Activated naive CD8-positive, alpha-beta T cell treated with anti-CD3 and anti-CD28 coated beads, Interleukin-2, amount 10 ng/mL, durations not matched to agents 7 days and 5 days (primary cell): ENCODE results near the gene CCDC73. TPM values are rescaled to one million over a fixed set of nuclear protein-coding genes. Genes with fewer than 3 reads are reported as not detected.

Source experiments
- ATAC-seq: fragments of 150-1000 bp; cut with Tn5 transposase; one replicate; pipeline ENCODE4 v1.10.0; 2021; ENCODE audit warnings: low read depth, moderate library complexity
- POLR2A ChIA-PET: fragments of 350-600 bp; sonication (Branson Sonifier 250); formaldehyde crosslinking; loops from one replicate; lab custom pipeline; 2021; ENCODE audit warnings: antibody characterized with exemption; lab: Charles Lee
- DNase-seq: peaks from one replicate; pipeline ENCODE4 v3.0.0; 2021
- H3K27ac Mint-ChIP-seq: one replicate; pipeline ENCODE4 v1.8.0; 2022; ENCODE audit warnings: mild to moderate bottlenecking, mixed read lengths
- H3K27me3 Mint-ChIP-seq: one replicate; pipeline ENCODE4 v1.8.0; 2022; ENCODE audit warnings: mild to moderate bottlenecking, moderate library complexity, mixed read lengths
- H3K36me3 Mint-ChIP-seq: one replicate; pipeline ENCODE4 v1.8.0; 2021; ENCODE audit warnings: mild to moderate bottlenecking, mixed read lengths
- H3K4me1 Mint-ChIP-seq: one replicate; pipeline ENCODE4 v1.8.0; 2021; ENCODE audit warnings: mixed read lengths
- H3K4me3 Mint-ChIP-seq: one replicate; pipeline ENCODE4 v1.8.0; 2022; ENCODE audit warnings: mild to moderate bottlenecking, moderate library complexity, mixed read lengths
- H3K9me3 Mint-ChIP-seq: one replicate; pipeline ENCODE4 v1.8.0; 2021; ENCODE audit warnings: mixed read lengths
- total RNA-seq, 2 experiments: library from RNA; stranded (reverse); gene quantifications; one replicate each; pipeline ENCODE4 v1.2.3, GENCODE V29; 2021

CCDC73 gene
- total RNA-seq, 2 experiments from 2014 or later, result 0.14 TPM; not detected in 1

DNA sequence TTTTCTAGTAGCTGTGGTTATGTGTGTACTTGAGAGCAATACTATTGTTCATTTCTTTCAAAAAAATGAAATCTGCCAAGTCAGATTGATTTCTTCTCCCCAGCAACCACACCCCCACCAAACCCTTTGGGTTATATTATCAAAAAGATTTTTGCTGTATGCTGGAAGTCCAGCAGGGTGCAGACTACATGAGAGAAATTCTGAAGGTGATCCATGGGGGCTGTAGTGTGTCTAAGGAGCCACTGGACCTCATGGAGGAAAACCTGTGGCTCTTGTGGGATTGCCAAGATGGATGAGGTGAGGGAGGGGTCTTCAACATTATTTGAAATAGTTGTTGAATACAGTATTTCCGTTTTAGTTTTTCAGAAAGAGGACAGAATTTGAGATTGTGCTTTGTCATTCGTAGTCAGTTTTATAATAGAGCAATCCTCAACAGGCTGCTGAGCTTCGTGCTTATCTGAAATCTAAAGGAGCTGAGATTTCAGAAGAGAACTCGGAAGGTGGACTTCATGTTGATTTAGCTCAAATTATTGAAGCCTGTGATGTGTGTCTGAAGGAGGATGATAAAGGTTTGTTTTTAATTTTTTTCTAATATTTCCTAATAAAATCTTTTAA, 207.8 kb downstream of the CCDC73 start:
- POLR2A ChIA-PET, result no interaction called here
- H3K4me3 Mint-ChIP-seq, result peak overlapping the region; percentile 43
- H3K27ac Mint-ChIP-seq, result peak overlapping the region; percentile 68
- no peaks in the 10 kb centered on the region for H3K9me3 Mint-ChIP-seq
- H3K27me3 Mint-ChIP-seq, result no peaks in the 10 kb centered on the region
- H3K4me1 Mint-ChIP-seq, result peaks cover 38% of the 10 kb centered on the region
- H3K36me3 Mint-ChIP-seq, result peaks cover 28% of the 10 kb centered on the region
- no peak for ATAC-seq
- DNase-seq, result no peak

GRCh38 chr11:32584921-32585320, 209.5 kb downstream of the CCDC73 start:
- H3K36me3 Mint-ChIP-seq, result peaks cover 16% of the 10 kb centered on the region
- no peak for ATAC-seq
- POLR2A ChIA-PET, result interaction anchor here (1.3 kb wide), 1 partner anchor 22 kb away, joined by 5 read pairs; no protein-coding TSS in a partner anchor
- H3K9me3 Mint-ChIP-seq, result no peaks in the 10 kb centered on the region
- H3K4me3 Mint-ChIP-seq, result peak overlapping the region; percentile 96
- no peak for DNase-seq
- peaks cover 34% of the 10 kb centered on the region for H3K4me1 Mint-ChIP-seq
- H3K27me3 Mint-ChIP-seq, result no peaks in the 10 kb centered on the region
- H3K27ac Mint-ChIP-seq, result peak overlapping the region; percentile 99

DNA sequence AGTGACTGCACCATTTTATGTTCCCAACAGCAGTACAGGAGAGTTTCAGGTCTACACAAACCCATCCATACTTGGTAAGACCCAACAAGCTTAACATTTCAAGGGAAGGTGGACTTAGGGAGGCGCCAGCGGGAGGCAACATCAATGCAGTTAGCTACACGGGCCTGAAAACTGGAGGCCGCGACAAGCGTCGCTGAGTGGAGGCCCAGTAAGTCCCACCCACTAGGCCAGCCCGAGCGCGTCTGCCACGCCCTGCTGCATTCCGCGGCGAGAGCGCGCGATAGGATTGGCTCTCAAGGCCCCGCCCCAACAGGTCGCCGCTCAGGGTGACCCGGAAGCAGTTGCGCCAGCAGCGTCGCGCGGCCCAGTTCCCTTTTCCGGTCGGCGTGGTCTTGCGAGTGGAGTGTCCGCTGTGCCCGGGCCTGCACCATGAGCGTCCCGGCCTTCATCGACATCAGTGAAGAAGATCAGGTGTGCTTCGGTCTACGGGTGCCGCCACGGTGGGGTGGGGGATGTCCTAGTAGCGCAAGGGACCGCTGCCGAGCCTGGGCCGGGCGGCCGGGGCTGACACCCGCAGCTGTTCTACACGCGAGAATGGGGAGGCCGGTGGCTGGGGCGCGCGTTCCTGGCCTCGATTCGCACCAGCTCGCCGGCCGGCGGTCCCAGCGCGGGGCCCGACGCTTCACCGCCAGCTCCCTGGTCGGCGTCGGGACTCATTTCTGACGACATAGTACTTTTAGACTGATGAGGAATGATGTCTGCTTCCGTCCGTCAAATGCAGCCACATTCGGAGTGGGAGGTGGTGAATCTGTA, 210.8 kb downstream of the CCDC73 start, which contains the start of gene EIF3M:
TSS of gene EIF3M (plus strand) at position 373 of the 813 bp plus-strand sequence. CDS start at position 430, 57 bp downstream.
- no peaks in the 10 kb centered on the region for H3K27me3 Mint-ChIP-seq
- peak within 1 kb of the TSS; percentile 96 for H3K4me3 Mint-ChIP-seq
- ATAC-seq, result peak; percentile 98
- H3K36me3 Mint-ChIP-seq, result peaks cover 12% of the 10 kb centered on the region
- H3K4me1 Mint-ChIP-seq, result peaks cover 29% of the 10 kb centered on the region
- POLR2A ChIA-PET, result interaction anchor here (0.6 to 1.3 kb wide), 6 partner anchors 21 to 581 kb away, joined by 3 to 7 read pairs (median 5); partner anchors contain the start of gene TCP11L1
- H3K9me3 Mint-ChIP-seq, result no peaks in the 10 kb centered on the region
- DNase-seq, result peak; percentile 95
- peak within 1 kb of the TSS; percentile 99 for H3K27ac Mint-ChIP-seq

DNA sequence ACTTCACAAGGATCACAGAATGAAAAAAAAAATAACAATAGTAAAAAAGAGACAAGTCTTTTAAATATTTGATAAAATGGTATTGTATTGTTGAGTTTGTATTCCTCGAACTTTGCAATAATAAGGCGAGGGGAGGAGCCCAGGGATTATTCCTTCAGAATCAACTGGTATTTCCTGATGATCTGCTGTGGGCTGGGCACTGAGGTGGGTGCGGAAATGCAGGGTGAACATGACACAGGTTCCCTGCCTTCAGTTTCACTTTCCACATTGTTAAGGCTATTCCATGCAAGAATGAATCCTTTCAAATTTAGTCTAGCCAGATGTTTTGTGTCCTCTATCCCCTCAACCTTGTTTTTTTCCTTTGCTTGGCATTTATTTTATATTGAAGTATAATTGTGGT, 212.9 kb downstream of the CCDC73 start:
- ATAC-seq, result no peak
- Mint-ChIP-seq H3K4me1 (peaks cover 18% of the 10 kb centered on the region), H3K27ac (no peak overlapping the region), H3K27me3 (no peaks in the 10 kb centered on the region), H3K36me3 (peaks cover 3% of the 10 kb centered on the region), H3K4me3 (no peak overlapping the region), H3K9me3 (no peaks in the 10 kb centered on the region)
- POLR2A ChIA-PET, result no interaction called here
- DNase-seq, result no peak

- Mint-ChIP-seq H3K9me3 (no peaks in the 10 kb centered on the region), H3K4me3 (no peak overlapping the region), H3K4me1 (peaks cover 13% of the 10 kb centered on the region), H3K36me3 (peaks cover 1% of the 10 kb centered on the region), H3K27ac (no peak overlapping the region), H3K27me3 (no peaks in the 10 kb centered on the region)
- DNase-seq (no peak), ATAC-seq (no peak)
- POLR2A ChIA-PET, result no interaction called here
These were observed 213.5 kb downstream of the CCDC73 start for GRCh38 chr11:32580967-32581366.

DNA sequence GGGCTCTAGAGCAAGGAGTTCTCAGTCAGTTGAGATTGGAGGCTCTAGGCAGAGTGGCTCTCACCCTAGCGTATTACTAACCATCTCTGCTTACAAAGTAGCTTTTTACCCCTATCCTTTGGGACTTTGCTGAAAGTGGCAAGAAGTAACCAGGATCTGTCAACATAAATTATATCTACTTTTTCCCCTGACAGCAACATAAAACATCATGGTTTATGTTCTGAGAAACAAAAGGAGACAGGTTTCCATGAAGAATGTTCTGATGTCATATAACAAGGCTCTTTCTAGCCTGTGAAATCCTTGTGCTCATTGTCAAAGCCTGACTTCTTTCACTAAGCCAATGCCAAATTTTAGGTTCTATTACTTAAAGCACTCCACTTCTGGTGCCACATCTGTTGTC, 218.0 kb downstream of the CCDC73 start:
- ATAC-seq, result no peak
- H3K9me3 Mint-ChIP-seq, result no peaks in the 10 kb centered on the region
- H3K27ac Mint-ChIP-seq, result no peak overlapping the region
- H3K27me3 Mint-ChIP-seq, result no peaks in the 10 kb centered on the region
- H3K4me3 Mint-ChIP-seq, result no peak overlapping the region
- H3K36me3 Mint-ChIP-seq, result no peaks in the 10 kb centered on the region
- POLR2A ChIA-PET, result no interaction called here
- no peak for DNase-seq
- peaks cover 3% of the 10 kb centered on the region for H3K4me1 Mint-ChIP-seq

DNA sequence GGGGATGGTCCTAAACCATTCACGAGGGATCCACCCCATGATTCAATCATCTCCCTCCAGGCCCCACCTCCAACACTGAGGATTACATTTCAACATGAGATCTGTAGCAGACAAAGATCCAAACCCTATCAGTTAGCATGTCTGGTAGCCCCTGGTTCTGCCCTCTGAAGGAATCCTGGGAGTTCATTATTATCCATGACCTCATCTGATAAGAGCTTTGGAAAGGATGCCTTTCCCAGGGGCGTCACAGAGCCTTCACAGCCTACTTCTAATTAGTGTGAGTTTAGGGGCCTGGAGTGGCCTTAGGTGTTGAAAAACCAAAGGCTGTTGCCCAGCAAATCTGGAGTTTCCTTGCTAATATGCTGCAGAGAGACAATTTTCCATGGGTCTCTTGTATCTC, 219.4 kb downstream of the CCDC73 start:
- POLR2A ChIA-PET, result no interaction called here
- peaks cover 4% of the 10 kb centered on the region for H3K27me3 Mint-ChIP-seq
- H3K4me1 Mint-ChIP-seq, result peaks cover 4% of the 10 kb centered on the region
- DNase-seq (no peak), ATAC-seq (no peak)
- H3K4me3 Mint-ChIP-seq, result no peak overlapping the region
- no peaks in the 10 kb centered on the region for H3K36me3 Mint-ChIP-seq
- H3K27ac Mint-ChIP-seq, result no peak overlapping the region
- H3K9me3 Mint-ChIP-seq, result no peaks in the 10 kb centered on the region

DNA sequence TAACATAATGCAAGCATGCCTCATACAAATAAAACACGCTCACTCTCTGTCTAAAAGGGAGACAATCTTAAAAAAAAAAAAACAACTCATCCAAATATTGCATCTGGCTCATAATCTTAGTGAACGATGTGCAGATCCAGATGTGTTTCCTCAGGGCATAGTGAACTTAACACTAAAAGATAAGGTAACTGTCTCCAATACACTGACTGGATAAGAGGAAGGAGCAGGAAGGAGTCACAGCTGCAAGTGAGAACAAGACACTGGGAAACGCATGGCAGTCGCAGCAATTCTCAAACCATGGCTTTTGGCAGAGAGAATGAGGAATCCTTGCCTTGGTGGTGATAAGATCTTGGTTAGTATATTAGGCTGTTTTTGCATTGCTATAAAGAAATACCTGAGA, 220.0 kb downstream of the CCDC73 start:
- Mint-ChIP-seq H3K4me1 (peaks cover 4% of the 10 kb centered on the region), H3K9me3 (no peaks in the 10 kb centered on the region), H3K36me3 (no peaks in the 10 kb centered on the region), H3K27me3 (peaks cover 5% of the 10 kb centered on the region), H3K4me3 (no peak overlapping the region), H3K27ac (no peak overlapping the region)
- ATAC-seq, result no peak
- POLR2A ChIA-PET, result no interaction called here
- no peak for DNase-seq

- H3K36me3 Mint-ChIP-seq, result no peaks in the 10 kb centered on the region
- H3K9me3 Mint-ChIP-seq, result no peaks in the 10 kb centered on the region
- H3K27ac Mint-ChIP-seq, result no peak overlapping the region
- POLR2A ChIA-PET, result interaction anchor here (0.7 kb wide), 1 partner anchor 15 kb away, joined by 6 read pairs; no protein-coding TSS in a partner anchor
- H3K27me3 Mint-ChIP-seq, result peaks cover 5% of the 10 kb centered on the region
- H3K4me3 Mint-ChIP-seq, result no peak overlapping the region
- peaks cover 4% of the 10 kb centered on the region for H3K4me1 Mint-ChIP-seq
- DNase-seq (no peak), ATAC-seq (no peak)
These were observed 221.2 kb downstream of the CCDC73 start for GRCh38 chr11:32573228-32573627.

- Mint-ChIP-seq H3K27me3 (peaks cover 5% of the 10 kb centered on the region), H3K27ac (no peak overlapping the region), H3K9me3 (no peaks in the 10 kb centered on the region), H3K4me1 (peaks cover 9% of the 10 kb centered on the region), H3K36me3 (peaks cover 1% of the 10 kb centered on the region), H3K4me3 (no peak overlapping the region)
- POLR2A ChIA-PET, result no interaction called here
- DNase-seq (no peak), ATAC-seq (no peak)
These were observed 223.4 kb downstream of the CCDC73 start for GRCh38 chr11:32571039-32571438.

- Mint-ChIP-seq H3K36me3 (peaks cover 1% of the 10 kb centered on the region), H3K9me3 (no peaks in the 10 kb centered on the region), H3K4me1 (peaks cover 9% of the 10 kb centered on the region), H3K27ac (no peak overlapping the region), H3K27me3 (peaks cover 5% of the 10 kb centered on the region), H3K4me3 (no peak overlapping the region)
- POLR2A ChIA-PET, result no interaction called here
- no peak for DNase-seq
- no peak for ATAC-seq
These were observed 225.1 kb downstream of the CCDC73 start for GRCh38 chr11:32569313-32569881.

DNA sequence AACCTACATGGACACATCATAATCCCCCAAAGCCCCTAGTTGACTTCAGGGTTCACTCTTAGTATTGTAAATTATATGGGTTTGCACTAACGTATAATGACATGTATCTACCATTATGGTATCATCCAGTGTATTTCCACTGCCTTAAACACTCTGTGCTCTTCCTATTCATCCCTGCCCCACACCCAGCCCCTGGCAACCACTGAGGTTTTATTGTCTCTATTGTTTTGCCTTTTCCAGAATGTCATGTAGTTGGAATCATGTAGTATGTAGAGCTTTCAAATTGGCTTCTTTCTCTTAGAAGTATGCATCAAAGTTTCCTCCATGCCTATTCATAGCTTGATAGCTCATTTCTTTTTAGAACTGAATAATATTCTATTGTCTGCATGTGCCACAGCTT, 227.3 kb downstream of the CCDC73 start:
- peaks cover 1% of the 10 kb centered on the region for H3K36me3 Mint-ChIP-seq
- no peak for ATAC-seq
- no peaks in the 10 kb centered on the region for H3K9me3 Mint-ChIP-seq
- POLR2A ChIA-PET, result no interaction called here
- no peak overlapping the region for H3K4me3 Mint-ChIP-seq
- DNase-seq, result no peak
- H3K4me1 Mint-ChIP-seq, result peaks cover 9% of the 10 kb centered on the region
- H3K27me3 Mint-ChIP-seq, result peaks cover 5% of the 10 kb centered on the region
- peak overlapping the region; percentile 0 for H3K27ac Mint-ChIP-seq

DNA sequence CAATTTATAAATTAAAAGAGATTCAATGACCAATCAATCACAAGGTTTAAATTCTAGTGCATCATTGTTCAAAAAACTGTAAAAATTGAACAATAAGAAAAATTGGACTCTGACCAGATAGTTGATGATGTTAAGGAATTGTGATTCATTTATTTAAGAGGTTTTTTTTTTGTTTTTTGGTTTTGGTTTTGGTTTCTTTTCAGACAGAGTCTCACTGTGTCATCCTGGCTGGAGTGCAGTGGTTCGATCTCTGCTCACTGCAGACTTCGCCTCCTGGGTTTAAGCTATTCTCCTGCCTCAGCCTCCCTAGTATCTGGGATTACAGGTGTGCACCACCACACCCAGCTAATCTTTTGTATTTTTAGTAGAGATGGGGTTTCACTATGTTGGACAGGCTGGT, 227.9 kb downstream of the CCDC73 start:
- Mint-ChIP-seq H3K4me3 (no peak overlapping the region), H3K36me3 (peaks cover 1% of the 10 kb centered on the region), H3K27me3 (peaks cover 5% of the 10 kb centered on the region), H3K9me3 (no peaks in the 10 kb centered on the region), H3K27ac (peak overlapping the region; percentile 0), H3K4me1 (peaks cover 7% of the 10 kb centered on the region)
- ATAC-seq (no peak), DNase-seq (no peak)
- POLR2A ChIA-PET, result no interaction called here
